KOPT-K1 (cell line): ENCODE measurements around the gene TMED7.

Experiments
- H3K27ac ChIP-seq: fragments of 200-600 bp; sonication (generic); 2 replicates; pipeline ENCODE4 v1.5.1; 2016; ENCODE audit warnings: antibody characterized with exemption, mild to moderate bottlenecking, low read depth, low read length; ENCODE audit not compliant: poor library complexity, severe bottlenecking
- H3K36me3 ChIP-seq: fragments of 200-600 bp; sonication (generic); 2 replicates; pipeline ENCODE4 v1.5.1; 2017; ENCODE audit warnings: antibody characterized with exemption, mild to moderate bottlenecking, low read length, moderate library complexity; ENCODE audit not compliant: insufficient read depth
- H3K9me3 ChIP-seq: fragments of 200-600 bp; sonication (generic); 2 replicates; pipeline ENCODE4 v1.5.1; 2017; ENCODE audit warnings: antibody characterized with exemption, low read length, mild to moderate bottlenecking; ENCODE audit not compliant: insufficient read depth, poor library complexity, severe bottlenecking

TMED7 gene

GRCh38 chr5:115607935-115608334, 17.9 kb downstream of the TMED7 start:
- Histone ChIP-seq H3K36me3 (peaks cover 84% of the 10 kb centered on the region), H3K27ac (no peak overlapping the region), H3K9me3 (peaks cover 2% of the 10 kb centered on the region)

DNA sequence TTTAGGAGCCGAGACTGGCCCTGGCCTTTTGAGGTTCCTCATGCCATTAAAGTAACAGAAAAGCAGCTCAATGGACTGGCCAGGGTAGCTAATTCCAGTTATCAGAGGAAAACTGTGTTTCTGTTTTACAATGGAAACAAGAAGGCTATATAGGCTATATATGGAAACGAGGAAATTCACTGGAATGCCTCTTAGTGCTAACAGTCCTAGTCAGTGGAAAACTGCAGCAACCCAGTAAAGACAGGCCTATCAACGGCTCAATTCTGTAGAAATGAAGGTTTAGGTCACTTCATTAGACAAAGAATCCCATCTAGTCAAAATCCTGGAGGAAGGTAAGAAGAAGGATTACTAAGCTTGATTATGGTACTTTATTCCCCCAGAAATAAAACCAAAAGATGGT, 20.4 kb downstream of the TMED7 start:
- Histone ChIP-seq H3K27ac (no peak overlapping the region), H3K36me3 (peaks cover 66% of the 10 kb centered on the region), H3K9me3 (peaks cover 5% of the 10 kb centered on the region)

GRCh38 chr5:115602591-115603125, 23.2 kb downstream of the TMED7 start:
- H3K36me3 ChIP-seq, result peaks cover 52% of the 10 kb centered on the region
- peaks cover 5% of the 10 kb centered on the region for H3K9me3 ChIP-seq
- H3K27ac ChIP-seq, result no peak overlapping the region

- Histone ChIP-seq H3K36me3 (peaks cover 46% of the 10 kb centered on the region), H3K27ac (no peak within 1 kb of the TSS), H3K9me3 (peaks cover 5% of the 10 kb centered on the region)
Measured at GRCh38 chr5:115601701-115602590, 23.9 kb downstream of the TMED7 start, which contains the start of gene TICAM2. Gene TICAM2 (minus strand): TSS chr5:115602479. CDS start chr5:115581256, 21,223 bp downstream.

- peaks cover 5% of the 10 kb centered on the region for H3K9me3 ChIP-seq
- H3K36me3 ChIP-seq, result peaks cover 35% of the 10 kb centered on the region
- H3K27ac ChIP-seq, result no peak overlapping the region
Measured at GRCh38 chr5:115600766-115601165, 25.1 kb downstream of the TMED7 start.

GRCh38 chr5:115599924-115600323, 25.9 kb downstream of the TMED7 start:
- H3K9me3 ChIP-seq, result peaks cover 5% of the 10 kb centered on the region
- no peak overlapping the region for H3K27ac ChIP-seq
- peaks cover 26% of the 10 kb centered on the region for H3K36me3 ChIP-seq

GRCh38 chr5:115599502-115599901, 26.3 kb downstream of the TMED7 start:
- Histone ChIP-seq H3K9me3 (peaks cover 5% of the 10 kb centered on the region), H3K36me3 (peaks cover 22% of the 10 kb centered on the region), H3K27ac (no peak overlapping the region)

- H3K9me3 ChIP-seq, result no peaks in the 10 kb centered on the region
- no peaks in the 10 kb centered on the region for H3K36me3 ChIP-seq
- H3K27ac ChIP-seq, result no peak overlapping the region
Measured at GRCh38 chr5:115594128-115595047, 31.4 kb downstream of the TMED7 start.

DNA sequence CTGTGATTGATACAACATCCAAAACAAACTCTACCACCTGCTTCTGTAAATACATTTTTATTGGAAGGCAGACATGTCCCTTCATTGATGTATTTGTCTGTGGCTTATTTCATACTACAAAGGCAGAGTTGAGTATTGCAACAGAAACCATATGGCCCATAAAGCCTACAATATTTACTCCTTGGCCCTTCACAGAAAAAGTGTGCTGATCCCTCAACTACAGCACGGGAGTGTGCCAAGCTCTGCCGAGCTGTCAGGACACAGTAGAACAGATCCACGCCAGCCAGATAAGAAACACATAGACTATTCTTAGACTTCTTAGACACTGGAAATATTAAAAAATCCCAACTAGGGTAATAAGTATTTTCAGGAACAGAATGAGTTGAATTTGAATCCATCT, 36.8 kb downstream of the TMED7 start:
- Histone ChIP-seq H3K9me3 (no peaks in the 10 kb centered on the region), H3K36me3 (no peaks in the 10 kb centered on the region), H3K27ac (no peak overlapping the region)

- Histone ChIP-seq H3K36me3 (no peaks in the 10 kb centered on the region), H3K9me3 (no peaks in the 10 kb centered on the region), H3K27ac (no peak overlapping the region)
Measured at GRCh38 chr5:115588640-115589039, 37.2 kb downstream of the TMED7 start.

DNA sequence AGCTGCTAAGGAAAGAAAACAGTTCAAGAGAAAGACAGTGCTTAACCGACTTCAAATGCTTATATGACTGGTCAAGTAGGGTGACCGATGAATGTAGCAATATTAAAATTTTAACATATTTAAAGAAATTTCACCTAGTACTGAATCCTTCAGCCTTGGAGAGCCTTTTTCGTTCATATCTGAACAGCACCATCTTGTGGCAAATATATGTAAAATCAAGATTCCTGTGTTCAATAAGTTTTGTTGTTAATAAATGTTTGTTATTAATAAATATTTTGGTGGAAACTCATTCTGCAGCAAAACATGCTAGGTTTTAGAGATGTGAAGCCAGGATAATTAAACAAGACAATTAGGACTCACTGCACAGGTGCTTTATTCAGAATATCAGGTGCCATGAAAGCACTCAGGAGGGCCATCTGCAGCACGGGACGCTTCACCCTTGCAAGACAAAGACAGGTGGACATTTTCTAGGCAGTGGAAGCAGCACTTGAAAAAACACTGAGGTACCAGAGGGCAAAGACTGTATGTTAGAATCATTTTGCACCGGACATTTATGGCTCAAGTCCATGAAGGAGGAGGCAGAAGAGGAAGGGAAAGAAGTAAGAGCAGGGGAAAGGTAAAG, 39.2 kb downstream of the TMED7 start:
- H3K36me3 ChIP-seq, result no peaks in the 10 kb centered on the region
- no peaks in the 10 kb centered on the region for H3K9me3 ChIP-seq
- no peak overlapping the region for H3K27ac ChIP-seq

- Histone ChIP-seq H3K27ac (no peak overlapping the region), H3K9me3 (no peaks in the 10 kb centered on the region)
Measured at GRCh38 chr5:115585265-115585664, 40.6 kb downstream of the TMED7 start.

DNA sequence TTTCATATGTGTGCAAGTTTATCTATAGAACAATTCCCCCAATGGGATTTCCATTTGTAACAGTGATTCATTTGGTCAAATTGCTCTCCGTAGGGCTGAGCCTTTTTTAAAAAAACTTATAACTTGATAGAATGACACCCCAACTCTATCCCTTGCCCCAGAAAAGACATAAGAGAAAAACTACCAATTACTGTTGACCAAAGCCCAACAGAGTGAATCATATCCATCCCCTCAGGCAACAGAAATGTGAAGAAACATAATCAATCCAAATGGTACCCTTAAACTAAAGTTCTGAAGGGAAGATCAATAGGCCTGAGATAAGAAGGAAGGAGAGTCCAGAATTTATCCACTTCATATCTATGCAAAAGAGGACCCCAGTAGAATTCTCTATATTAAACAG, 41.3 kb downstream of the TMED7 start:
- no peaks in the 10 kb centered on the region for H3K9me3 ChIP-seq
- no peaks in the 10 kb centered on the region for H3K36me3 ChIP-seq
- no peak overlapping the region for H3K27ac ChIP-seq

More at GRCh38 chr5:115585265-115585664, 40.6 kb downstream of the TMED7 start:
- no peaks in the 10 kb centered on the region for H3K36me3 ChIP-seq

GRCh38 chr5:115583474-115583873, 42.4 kb downstream of the TMED7 start:
- Histone ChIP-seq H3K36me3 (no peaks in the 10 kb centered on the region), H3K27ac (no peak overlapping the region), H3K9me3 (no peaks in the 10 kb centered on the region)
